ENCODE measurements around the gene RYR3. TPM values are rescaled to one million over a fixed set of nuclear protein-coding genes. Genes with fewer than 3 reads are reported as not detected.

Gene RYR3
- total RNA-seq, 1 donor from 2014 or later: 15.4 TPM

DNA sequence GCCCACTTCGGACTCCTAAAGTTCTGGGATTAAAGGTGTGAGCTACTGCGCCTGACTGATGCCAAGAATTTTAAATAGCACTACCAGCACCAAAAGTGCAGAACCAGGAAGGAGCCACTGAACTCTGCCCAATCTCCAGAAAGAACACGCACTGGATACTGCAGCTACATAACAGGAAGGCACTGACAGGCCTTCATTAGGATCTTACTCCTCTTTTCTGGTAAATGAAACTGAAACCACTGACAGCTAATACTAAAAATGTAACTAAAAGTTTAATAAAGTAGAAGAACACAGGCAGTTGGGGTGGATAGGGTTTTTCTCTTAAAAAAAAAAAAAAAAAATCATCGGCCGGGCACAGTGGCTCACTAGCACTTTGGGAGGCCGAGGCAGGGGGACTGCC is 583.4 kb downstream of the RYR3 start:
- DNase-seq: no peak

DNA sequence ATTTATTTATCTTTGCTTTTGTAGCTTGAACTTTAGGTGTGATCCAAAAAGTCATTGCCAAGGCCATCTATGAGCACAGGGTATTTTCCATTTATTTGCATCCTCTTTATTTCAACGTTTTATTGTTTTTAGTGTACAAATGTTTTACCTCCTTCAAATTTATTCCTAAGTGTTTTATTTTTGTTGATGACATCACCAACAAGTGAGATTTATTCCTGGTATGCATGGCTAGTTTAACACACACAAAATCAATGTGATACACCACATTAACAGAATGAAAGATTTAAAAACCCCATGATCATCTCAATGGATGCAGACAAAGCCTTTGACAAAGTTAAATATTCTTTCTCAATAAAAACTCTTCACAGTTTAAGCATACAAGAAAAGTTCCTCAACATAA is 591.3 kb downstream of the RYR3 start:
- DNase-seq: no peak

DNA sequence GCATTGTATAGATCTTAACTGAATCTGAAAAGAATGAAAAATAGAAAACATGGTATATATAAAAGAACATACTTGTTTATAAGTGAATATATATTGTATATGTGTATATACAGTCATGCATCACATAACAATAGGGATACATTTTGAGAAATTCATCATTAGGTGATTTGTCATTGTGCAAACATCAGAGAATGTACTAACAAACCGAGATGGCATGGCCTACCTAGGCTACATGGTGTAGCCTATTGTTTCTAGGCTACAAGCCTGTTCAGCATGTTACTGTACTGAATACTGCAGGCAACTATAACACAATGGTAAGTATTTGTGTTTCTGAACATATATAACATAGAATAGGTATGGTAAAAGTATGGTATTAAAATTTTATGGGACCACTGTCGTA is 592.9 kb downstream of the RYR3 start:
- DNase-seq: no peak

DNA sequence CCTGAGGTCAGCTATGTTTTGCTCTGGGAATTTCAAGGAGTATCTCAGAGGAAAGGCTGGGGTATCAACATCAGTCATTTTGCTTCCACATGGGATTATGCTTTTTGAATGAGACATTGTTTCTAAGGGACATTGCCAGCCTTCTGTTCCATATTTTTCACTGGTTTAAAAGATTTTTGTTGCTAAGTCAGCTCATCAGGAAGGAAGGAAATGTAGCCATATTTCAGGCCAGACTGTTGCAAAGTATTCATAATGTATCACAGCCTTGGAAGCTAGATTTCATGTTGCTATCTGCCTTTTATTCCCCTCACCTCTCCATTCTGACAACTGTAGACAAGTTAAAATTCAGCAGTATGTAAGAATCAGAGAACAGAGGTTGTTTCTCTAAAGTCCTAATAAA is 596.6 kb downstream of the RYR3 start:
- DNase-seq: no peak

DNA sequence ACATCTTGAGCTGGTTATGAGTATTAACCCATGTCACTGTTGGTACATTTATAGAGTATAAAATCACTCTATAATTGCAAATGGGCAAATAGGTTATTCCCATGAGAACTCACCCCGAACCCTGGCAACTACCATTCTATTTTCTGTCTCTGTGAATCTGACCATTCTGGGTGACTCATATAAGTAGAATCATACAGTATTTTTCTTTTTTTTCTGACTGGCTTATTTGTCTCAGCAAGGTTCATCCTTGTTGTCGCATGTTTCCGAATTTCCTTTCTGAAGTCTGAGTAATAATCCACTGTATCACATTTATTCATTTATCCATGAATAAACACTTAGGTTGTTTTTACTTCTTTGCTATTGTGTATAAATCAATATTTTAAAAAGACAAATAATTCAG is 597.6 kb downstream of the RYR3 start:
- DNase-seq: no peak

DNA sequence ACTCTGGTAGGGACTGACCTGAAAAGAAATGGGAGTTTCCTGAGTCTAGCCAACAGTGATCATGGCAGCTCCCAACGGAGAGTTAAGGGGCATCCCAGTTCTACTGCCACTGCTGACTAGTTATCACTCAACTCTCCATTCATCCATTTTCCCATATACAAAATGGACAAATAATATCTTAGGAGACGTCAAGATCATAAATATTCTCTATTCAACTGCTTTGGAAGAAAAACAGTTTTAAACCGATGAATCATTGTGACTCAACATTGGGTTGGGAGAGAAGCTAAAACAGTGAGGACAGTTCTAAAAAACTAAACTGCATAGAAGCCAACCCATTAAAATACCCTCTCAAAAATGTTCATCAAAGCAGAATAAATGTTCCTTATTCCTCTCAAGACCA is 600.0 kb downstream of the RYR3 start:
- no peak for DNase-seq

DNA sequence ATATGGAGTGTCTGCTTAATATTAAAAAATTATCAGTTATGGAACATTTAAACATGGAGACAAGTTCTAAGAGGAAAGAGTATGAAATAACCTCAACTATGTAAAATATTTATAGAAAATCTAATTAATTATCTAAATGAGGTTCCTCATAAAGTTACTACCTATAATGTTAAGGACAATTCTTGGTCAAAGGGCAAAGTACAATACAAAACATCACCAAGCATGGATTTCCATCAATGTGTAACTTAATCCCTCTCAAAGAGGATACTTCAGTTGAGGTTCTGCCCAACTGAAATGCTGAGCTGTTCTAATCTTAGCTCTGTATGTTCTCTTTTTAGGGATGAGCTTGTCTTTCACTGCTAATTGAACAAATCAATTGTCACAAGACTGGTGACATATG is 601.6 kb downstream of the RYR3 start:
- DNase-seq: no peak

DNA sequence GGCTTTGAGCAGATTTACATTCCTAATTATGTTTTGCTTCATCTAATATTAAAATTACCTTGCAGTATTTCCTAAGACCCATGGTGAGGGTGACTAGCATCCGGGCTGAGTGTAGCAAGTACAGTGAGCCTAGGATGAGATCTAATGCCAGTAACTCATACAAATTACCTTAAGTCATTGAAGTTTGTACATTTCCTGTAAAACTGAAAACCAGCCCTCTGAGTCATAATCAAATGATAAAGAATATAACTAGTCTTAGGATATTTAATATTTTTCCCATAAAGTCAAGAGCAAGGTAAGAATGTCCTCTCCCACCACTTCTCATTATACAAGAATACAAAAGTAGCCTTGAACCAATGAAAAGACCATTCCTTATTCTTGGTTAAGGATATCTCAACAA is 602.7 kb downstream of the RYR3 start:
- DNase-seq: no peak

Small RNA genes within 50 kb of the gene (small RNA-seq; reads per million reads assigned to genes)
- gene RF00019: not detected

Other genes with a start within 250 kb of the RYR3 start
- 3.9 TPM for gene FMN1, start 116.3 kb upstream of the RYR3 start, total RNA-seq